ENCODE results near the gene GCC2.
"Not testable (repeated sequence)": the region's sequence is repeated elsewhere in the genome, so short reads cannot be mapped to it uniquely, and the experiment has no call there.

GCC2 gene

DNA sequence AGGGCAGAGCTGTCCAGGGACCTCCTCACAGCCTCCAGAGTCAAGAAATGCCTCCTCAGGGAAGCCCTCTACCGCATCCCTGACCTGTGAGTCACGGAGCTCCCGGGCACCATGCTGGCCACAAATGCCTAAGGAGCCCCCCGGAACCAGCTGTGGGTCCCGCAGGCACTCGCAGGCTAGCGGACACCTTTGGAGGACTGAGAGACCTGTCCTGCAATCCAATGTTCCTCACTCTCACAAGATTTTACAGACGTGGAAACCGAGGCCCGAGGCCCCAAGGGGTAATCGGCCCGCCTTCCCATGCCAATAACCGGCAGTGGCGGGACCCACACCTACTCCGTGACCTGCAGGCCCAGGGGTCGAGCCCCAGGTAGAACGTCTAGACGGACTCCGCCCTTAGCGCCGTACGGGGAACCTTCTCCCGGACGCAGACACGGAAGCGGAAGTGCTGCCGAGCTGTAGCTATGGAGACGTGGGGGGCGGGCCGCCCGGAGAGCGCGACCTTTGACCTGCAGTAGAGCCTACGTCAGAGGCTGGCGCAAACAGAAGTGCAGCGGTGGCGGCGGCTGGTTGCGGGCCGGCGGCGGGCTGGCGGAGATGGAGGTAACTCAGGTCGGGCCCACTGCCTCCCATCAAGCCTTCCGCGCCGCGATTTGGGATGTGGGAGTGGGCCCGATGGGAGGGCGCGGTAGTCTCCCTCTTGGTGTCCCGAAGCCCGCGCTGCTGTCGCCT lies at the start of gene GCC2:
Gene GCC2, plus strand, starts transcription at position 529 of the 732 bp plus-strand sequence. Its CDS starts 69 bp downstream, at position 598.
- peak; percentile 98 for DNase-seq (ENCODE audit: low read depth, low spot score)

- no peak for DNase-seq (ENCODE audit: low read depth, low spot score)
These were observed 49.5 kb upstream of the GCC2 start for GRCh38 chr2:108399479-108399878.

- no peak for DNase-seq (ENCODE audit: low read depth, low spot score)
These were observed 47.2 kb upstream of the GCC2 start for GRCh38 chr2:108401800-108402199.

- DNase-seq (ENCODE audit: low read depth, low spot score), result peak; percentile 84
These were observed 45.5 kb upstream of the GCC2 start for GRCh38 chr2:108403494-108403893.

DNA sequence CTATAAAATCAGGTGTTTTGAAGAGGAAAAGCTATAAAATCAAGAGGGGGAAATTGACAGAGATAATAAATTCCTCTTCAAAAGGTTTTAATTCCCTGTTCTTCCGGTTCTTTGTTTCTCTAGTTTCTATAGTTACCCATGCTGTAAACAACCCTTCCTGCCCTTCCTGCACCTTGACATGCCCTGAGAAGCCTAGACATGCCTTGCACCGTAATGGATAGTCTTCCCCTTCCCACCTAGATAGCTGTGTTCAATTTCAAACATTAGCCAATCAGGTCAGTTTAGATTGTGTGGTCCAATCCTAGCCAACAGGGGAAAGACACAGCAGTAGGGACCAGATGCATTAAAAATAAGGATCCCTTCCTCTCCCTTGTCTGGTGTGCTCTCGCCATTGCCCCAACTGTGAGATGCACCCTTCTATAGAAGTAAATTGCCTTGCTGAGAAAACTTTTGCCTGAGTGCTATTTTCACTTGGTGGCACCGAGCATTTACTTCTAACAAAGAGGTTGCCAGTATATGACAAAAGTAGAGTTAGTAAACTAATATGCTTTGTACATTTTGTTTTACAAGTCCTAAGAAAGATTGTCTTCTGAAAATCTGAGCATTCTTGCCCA lies 44.1 kb upstream of the GCC2 start:
- no peak for DNase-seq (ENCODE audit: low read depth, low spot score)

- no peak for DNase-seq (ENCODE audit: low read depth, low spot score)
These were observed 40.9 kb upstream of the GCC2 start for GRCh38 chr2:108407864-108408729.

DNA sequence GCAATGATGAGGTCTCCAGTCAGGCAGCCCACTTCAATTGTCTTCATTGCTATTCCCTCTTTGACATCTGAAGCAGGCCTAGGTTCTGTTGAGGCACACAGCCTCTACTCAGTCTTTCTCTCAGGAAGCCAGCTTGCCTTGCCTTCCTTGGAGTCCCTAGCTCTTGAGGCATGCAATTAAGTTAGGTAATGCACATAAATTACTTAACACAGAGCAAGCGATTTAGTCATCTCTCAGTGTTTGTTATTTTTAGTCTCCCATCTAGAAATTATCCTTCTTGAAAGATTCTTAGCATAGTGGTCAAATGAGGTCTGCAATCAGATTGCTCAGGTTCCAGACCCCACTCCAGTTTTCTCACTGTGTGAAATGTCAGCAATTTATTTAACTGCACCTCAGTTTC lies 39.2 kb upstream of the GCC2 start:
- DNase-seq (ENCODE audit: low read depth, low spot score), result no peak

GRCh38 chr2:108412995-108413710 lies 35.9 kb upstream of the GCC2 start:
- DNase-seq (ENCODE audit: low read depth, low spot score), result no peak

DNA sequence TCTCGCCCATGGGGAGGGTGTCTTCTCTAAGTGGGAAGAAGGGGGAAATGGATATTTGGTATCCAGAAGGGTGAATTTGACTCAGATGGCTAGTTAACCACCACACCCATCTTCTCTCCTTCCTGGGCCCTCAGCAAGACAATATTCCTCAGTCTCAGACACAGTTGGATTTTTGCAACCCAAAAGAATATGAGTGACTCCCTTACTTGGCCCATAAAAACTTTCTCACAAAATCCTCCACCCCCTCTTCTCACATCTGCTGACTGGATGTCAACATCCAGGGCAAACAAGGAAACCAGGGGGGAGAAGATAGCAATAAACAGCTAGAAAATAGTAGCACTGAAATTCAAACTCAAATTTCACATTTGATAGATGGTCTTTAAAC lies 35.3 kb upstream of the GCC2 start:
- DNase-seq (ENCODE audit: low read depth, low spot score), result no peak

GRCh38 chr2:108414256-108414876 lies 34.6 kb upstream of the GCC2 start:
- no peak for DNase-seq (ENCODE audit: low read depth, low spot score)

DNA sequence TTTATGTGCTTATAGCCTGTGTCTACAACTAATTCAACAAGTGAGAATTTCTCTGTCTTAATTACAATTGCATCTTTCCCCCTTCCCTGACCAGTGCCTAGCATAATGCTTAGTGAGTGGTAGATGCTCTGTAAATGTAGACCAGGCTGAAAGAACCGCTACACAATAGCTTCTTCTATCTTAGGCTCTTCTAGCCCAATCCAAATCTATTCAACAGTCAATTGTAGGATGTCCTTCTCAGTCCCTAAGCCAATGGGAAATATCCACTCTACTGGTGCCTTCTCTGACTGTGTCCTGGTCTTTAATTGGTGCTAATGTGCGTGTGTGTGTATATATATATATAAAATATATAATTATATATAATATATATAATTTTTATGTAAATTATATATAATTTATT lies 34.1 kb upstream of the GCC2 start:
- DNase-seq (ENCODE audit: low read depth, low spot score), result no peak

DNA sequence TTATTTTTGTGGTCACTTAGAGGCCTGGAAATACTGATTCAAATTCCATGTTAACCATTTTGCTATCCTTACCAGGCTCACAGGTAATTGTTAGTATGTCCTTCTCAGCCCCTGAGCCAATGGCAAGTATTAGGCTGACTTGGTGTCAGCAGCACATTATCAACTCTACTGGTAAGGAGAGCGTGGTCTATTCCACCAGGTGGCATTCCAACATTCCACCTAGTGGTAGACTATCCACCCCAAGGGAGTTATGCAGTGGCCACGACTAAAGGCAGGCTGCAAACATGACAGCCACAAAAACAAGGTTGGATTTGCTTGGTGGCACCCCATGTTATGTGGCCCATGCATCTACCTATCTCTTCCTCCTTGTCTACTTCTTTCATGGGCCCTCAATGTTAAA lies 31.8 kb upstream of the GCC2 start:
- peak; percentile 26 for DNase-seq (ENCODE audit: low read depth, low spot score)

GRCh38 chr2:108418416-108418815 lies 30.6 kb upstream of the GCC2 start:
- DNase-seq (ENCODE audit: low read depth, low spot score), result no peak

- no peak for DNase-seq (ENCODE audit: low read depth, low spot score)
These were observed 25.9 kb upstream of the GCC2 start for GRCh38 chr2:108423067-108423466.

- no peak for DNase-seq (ENCODE audit: low read depth, low spot score)
These were observed 25.3 kb upstream of the GCC2 start for GRCh38 chr2:108423502-108424251.

- DNase-seq (ENCODE audit: low read depth, low spot score), result no peak
These were observed 20.6 kb upstream of the GCC2 start for GRCh38 chr2:108428286-108429009.

DNA sequence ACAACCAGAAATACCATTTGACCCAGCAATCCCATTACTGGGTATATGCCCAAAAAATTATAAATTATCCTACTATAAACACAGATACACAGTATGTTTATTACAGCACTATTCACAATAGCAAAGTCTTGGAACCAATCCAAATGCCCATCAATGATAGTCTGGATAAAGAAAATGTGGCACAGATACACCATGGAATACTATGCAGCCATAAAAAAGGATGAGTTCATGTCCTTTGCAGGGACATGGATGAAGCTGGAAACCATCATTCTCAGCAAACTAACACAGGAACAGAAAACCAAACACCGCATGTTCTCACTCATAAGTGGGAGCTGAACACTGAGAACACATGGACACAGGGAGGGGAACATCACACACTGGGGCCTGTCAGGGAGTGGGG lies 13.4 kb upstream of the GCC2 start:
- not testable (repeated sequence) for DNase-seq (ENCODE audit: low read depth, low spot score)

DNA sequence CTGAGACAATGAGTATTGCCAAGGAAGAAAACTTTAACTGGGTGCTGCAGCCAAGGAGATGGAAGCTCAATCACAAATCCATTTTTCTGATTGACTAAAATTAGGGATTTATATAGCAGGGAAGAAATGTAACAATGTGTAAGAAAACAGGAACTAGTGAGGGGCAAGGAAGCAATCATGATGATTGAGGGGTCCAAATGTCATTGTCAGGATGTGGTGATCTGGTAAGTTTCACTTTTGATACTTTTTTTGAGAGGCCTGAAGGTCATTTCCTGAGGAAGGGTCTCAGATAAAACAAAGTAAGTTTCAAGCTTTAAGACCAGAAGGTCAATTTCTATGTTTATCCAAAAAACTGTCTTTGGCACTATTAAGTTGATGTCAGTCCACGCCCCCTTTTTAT lies 12.0 kb upstream of the GCC2 start:
- DNase-seq (ENCODE audit: low read depth, low spot score), result no peak

DNA sequence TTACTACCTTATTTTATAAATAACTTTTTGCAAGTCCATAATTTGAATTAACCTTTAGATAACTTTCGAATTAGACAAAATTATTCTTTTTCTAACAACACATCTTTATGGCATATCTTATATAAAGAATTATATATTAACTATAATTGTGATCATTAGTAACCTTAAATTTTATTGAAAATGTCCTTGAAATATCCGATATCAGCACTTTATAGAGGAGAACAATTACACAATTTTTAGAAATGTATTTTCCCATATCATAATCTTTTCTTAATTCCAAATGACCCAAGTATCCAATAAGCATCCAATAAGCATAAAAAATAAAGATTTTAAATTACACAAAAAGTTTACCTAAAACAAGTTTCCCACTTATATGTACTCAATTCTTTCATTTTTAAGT lies 7.3 kb upstream of the GCC2 start:
- no peak for DNase-seq (ENCODE audit: low read depth, low spot score)

Data from ELF-1 (cell line).